Stimulated activated naive CD8-positive, alpha-beta T cell treated with anti-CD3 and anti-CD28 coated beads, Interleukin-15, amount 100 ng/mL, for 72 hours (primary cell): ENCODE measurements around the gene RASGRP3.
"Not testable (repeated sequence)": the region's sequence is repeated elsewhere in the genome, so short reads cannot be mapped to it uniquely, and the experiment has no call there.

Source experiments
- ATAC-seq: fragments of 150-1000 bp; cut with Tn5 transposase; 2 replicates; pipeline ENCODE4 v1.10.0; 2021; ENCODE audit warnings: mild to moderate bottlenecking, moderate library complexity
- DNase-seq, 2 donors: peaks; one replicate each; pipeline ENCODE4 v3.0.0; 2021 to 2022
- H3K27ac Mint-ChIP-seq, 2 donors: one replicate each; pipeline ENCODE4 v1.8.0; 2022; ENCODE audit warnings: mild to moderate bottlenecking in 2 of 2, mixed read lengths in 2 of 2, moderate library complexity in 2 of 2
- H3K27me3 Mint-ChIP-seq: one replicate; pipeline ENCODE4 v1.8.0; 2022; ENCODE audit warnings: mixed read lengths
- H3K4me1 Mint-ChIP-seq: one replicate; pipeline ENCODE4 v1.8.0; 2022; ENCODE audit warnings: mild to moderate bottlenecking, mixed read lengths
- H3K4me3 Mint-ChIP-seq, 2 donors: one replicate each; pipeline ENCODE4 v1.8.0; 2022; ENCODE audit warnings: mild to moderate bottlenecking in 2 of 2, mixed read lengths in 2 of 2, moderate library complexity in 1 of 2
- H3K9me3 Mint-ChIP-seq, 2 donors: one replicate each; pipeline ENCODE4 v1.8.0; 2022; ENCODE audit warnings: mixed read lengths in 2 of 2

RASGRP3 gene, protein sequence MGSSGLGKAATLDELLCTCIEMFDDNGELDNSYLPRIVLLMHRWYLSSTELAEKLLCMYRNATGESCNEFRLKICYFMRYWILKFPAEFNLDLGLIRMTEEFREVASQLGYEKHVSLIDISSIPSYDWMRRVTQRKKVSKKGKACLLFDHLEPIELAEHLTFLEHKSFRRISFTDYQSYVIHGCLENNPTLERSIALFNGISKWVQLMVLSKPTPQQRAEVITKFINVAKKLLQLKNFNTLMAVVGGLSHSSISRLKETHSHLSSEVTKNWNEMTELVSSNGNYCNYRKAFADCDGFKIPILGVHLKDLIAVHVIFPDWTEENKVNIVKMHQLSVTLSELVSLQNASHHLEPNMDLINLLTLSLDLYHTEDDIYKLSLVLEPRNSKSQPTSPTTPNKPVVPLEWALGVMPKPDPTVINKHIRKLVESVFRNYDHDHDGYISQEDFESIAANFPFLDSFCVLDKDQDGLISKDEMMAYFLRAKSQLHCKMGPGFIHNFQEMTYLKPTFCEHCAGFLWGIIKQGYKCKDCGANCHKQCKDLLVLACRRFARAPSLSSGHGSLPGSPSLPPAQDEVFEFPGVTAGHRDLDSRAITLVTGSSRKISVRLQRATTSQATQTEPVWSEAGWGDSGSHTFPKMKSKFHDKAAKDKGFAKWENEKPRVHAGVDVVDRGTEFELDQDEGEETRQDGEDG

DNA sequence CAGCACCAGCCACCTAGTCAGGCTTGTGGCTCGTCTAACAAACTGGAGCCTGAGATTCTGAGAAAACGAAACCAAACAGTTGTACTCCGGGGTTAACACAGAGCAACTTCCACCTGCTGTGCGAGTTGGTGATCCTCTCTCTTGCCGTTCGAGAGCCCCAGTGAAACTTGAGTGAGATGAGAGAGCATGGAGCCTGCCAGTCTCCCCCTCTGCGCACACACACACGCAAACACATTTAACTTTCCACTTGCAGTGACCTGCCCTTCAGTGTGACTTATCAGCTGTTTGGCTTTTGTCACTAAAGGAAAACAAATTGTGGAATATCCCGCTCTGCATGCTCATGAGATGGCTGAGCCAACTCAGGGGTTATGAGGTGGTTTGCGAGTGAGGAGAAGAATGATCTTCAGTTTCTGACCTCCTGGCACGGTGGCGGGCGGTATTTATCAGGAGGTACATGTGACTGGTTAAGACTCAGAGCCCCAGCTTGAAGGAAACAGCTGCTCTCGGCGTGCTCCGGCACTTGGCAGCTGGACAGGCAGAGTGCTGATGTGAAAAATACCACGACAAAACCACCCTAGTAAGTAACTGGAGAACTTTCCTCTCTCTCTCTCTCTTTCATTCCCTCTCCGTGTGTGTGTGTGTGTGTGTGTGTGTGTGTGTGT is at the start of gene RASGRP3:
Gene RASGRP3, plus strand, starts transcription at position 519 of the 662 bp plus-strand sequence. CDS start 38,488 bp downstream, outside the sequence.
- peak within 1 kb of the TSS; percentile 86 to 91 for H3K4me3 Mint-ChIP-seq
- DNase-seq (peak; percentile 72 to 76), ATAC-seq (peak; percentile 83)
- H3K27me3 Mint-ChIP-seq = no peaks in the 10 kb centered on the region
- H3K4me1 Mint-ChIP-seq = peaks cover 38% of the 10 kb centered on the region
- H3K27ac Mint-ChIP-seq = peak within 1 kb of the TSS; percentile 98 to 99
- H3K9me3 Mint-ChIP-seq = no peaks in the 10 kb centered on the region

DNA sequence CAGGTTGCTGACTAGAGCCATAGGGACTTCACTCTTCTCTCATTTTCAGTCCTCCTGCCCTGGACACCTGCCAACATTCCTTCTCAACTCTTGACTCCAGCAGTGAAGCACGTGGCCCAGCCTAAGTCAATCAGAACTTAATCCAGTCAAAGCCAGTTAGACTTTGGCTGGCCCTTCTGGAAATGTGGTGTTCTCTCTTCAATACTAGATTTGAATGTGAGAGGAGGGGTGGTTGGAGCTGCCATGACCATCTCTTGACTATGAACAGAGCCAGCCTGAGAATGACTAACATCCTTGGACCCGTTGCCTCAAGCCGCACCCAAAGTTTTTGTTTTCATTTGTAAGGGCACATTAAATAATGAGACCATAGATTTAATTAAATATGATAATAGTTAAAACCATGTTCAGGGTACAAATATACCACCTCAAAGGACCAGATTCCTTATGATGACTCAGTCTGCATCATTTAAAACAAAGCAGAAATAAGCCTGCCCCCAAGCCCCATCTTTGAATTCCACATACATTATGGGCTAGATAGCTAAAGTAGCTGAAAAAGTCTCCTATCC is 49.7 kb upstream of the RASGRP3 start:
- no peak overlapping the region for H3K4me3 Mint-ChIP-seq
- ATAC-seq (no peak), DNase-seq (no peak)
- peaks cover 9% of the 10 kb centered on the region for H3K27me3 Mint-ChIP-seq
- no peak overlapping the region for H3K27ac Mint-ChIP-seq
- peaks cover 0 to 4% of the 10 kb centered on the region in 2 donors for H3K9me3 Mint-ChIP-seq
- H3K4me1 Mint-ChIP-seq = no peaks in the 10 kb centered on the region

DNA sequence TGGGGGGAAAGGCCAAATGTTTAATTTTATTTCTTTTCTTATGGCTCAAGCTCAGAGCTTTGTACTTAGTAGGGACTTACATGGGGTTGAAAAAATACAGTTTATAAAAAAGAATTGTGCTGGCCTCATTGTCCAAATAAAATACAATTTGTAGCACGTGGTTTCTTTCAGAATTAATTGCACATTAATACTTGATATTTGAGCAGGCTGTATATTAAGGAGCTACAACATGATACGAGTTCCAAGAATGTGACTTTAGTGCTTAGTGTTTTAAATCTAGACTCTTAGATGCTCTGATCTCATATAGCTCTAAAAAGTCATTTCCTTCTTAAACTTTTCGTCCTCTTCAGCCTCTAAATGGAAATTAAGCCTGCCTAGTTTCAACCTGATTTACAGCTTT is 46.4 kb upstream of the RASGRP3 start:
- Mint-ChIP-seq H3K4me3 (no peak overlapping the region), H3K9me3 (peaks cover 0 to 4% of the 10 kb centered on the region in 2 donors), H3K27me3 (peaks cover 28% of the 10 kb centered on the region), H3K4me1 (no peaks in the 10 kb centered on the region), H3K27ac (no peak overlapping the region)
- DNase-seq (no peak), ATAC-seq (no peak)

DNA sequence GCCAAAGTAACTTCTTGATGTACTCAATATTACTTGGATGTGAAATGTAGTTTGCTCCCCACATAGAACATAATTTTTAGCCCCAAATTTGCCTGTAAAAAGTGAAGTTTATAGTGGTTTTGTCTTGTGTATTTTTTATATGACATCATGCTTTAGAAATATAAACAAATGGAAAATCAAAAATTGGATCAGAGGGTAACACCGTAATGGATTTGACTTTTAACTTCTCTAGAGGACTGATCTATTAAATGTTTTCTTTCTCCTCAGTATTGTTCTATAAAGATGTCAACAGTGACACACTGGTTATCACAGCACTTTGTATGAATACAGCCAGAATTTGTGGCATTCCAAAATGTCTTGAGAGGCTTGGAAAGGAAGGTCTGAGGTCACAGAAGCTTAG is 45.6 kb upstream of the RASGRP3 start:
- Mint-ChIP-seq H3K4me1 (no peaks in the 10 kb centered on the region), H3K9me3 (peaks cover 0 to 4% of the 10 kb centered on the region in 2 donors), H3K27me3 (peaks cover 28% of the 10 kb centered on the region), H3K27ac (no peak overlapping the region), H3K4me3 (no peak overlapping the region)
- no peak for DNase-seq
- no peak for ATAC-seq

DNA sequence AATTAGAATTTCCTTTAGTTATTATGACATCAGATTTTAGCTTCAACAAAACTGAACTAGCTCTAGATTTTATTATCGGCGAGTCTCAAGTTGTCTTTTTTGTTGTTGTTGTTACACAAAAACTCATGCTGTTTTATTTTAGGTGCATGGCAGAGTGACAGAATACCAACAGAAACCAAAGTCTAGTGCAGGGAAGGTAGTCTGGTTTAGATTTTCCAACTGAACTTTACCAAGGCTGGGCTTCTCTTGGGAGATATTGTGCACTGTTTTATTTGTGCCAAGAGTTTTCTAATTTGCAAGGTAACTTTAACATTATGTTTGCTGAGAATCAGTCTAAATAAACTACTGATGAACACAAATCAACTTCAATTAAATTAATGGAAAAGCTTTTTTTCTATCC is 43.6 kb upstream of the RASGRP3 start:
- H3K9me3 Mint-ChIP-seq = peaks cover 0 to 4% of the 10 kb centered on the region in 2 donors
- H3K27me3 Mint-ChIP-seq = peaks cover 28% of the 10 kb centered on the region
- H3K4me1 Mint-ChIP-seq = no peaks in the 10 kb centered on the region
- H3K4me3 Mint-ChIP-seq = no peak overlapping the region
- ATAC-seq = no peak
- DNase-seq = no peak
- no peak overlapping the region for H3K27ac Mint-ChIP-seq

DNA sequence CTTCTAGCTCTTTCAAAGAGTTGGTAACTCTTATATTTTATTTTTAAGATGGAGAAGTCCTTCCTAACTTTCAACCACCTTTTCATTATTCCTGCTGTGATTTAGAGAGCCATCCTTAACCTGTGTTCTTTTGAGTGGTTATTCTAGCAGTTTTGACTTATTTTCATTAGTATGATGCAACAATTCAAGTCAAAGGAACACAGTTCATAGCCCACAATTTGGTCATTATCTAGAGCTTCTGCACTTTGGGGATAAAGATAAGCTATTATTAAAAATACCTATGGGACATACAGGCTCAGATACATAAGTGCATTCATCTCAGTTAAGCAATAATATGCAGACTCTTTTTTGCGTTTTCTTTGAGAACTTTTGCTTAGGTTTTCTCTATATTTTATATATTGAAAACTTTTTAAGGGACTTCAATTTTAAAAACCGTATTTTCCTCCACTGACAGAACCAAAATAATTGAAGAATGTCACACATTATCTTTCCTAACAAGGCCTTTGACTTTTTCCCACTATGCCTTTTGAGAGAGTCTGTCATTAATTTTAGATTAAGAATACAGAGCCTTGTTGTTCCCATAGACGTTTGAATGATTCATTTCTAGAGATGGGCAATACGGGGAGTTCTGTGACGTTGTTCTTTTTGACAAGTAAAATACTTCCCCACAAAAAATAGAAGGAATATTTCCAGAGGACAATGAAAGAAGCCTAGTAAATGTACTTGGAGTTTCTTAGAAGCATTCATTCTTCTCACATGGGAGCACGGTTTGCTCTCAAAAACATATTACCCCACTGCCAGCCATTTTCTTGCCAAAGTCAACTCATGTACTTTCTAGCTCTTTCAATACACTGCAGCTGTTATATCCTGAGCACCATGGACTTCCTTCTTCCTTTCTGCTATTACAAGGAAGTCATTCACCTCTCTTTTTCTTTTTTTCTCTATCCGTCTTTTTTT is 42.9 kb upstream of the RASGRP3 start:
- Mint-ChIP-seq H3K4me1 (no peaks in the 10 kb centered on the region), H3K27ac (no peak overlapping the region), H3K9me3 (no peaks in the 10 kb centered on the region), H3K4me3 (no peak overlapping the region), H3K27me3 (peaks cover 28% of the 10 kb centered on the region)
- DNase-seq = no peak
- no peak for ATAC-seq

DNA sequence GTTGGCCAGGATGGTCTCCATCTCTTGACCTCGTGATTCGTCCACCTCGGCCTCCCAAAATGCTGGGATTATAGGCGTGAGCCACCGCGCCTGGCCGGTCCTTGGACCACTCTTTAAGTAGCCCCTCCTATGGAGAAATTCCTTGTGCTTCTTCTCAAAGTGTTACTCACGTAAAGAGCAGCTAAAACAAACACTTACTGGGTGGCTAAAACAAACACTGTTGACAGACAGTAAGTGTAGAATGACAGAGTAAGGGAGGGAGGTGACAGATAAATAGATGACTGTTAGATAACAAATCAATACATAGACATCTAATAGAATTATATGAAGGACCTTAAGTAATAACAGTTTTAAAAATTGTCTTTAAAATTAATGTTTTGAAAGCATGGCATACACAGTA is 40.9 kb upstream of the RASGRP3 start:
- ATAC-seq (no peak), DNase-seq (no peak)
- peaks cover 28% of the 10 kb centered on the region for H3K27me3 Mint-ChIP-seq
- no peak overlapping the region for H3K27ac Mint-ChIP-seq
- H3K9me3 Mint-ChIP-seq = no peaks in the 10 kb centered on the region
- no peaks in the 10 kb centered on the region for H3K4me1 Mint-ChIP-seq
- no peak overlapping the region for H3K4me3 Mint-ChIP-seq

DNA sequence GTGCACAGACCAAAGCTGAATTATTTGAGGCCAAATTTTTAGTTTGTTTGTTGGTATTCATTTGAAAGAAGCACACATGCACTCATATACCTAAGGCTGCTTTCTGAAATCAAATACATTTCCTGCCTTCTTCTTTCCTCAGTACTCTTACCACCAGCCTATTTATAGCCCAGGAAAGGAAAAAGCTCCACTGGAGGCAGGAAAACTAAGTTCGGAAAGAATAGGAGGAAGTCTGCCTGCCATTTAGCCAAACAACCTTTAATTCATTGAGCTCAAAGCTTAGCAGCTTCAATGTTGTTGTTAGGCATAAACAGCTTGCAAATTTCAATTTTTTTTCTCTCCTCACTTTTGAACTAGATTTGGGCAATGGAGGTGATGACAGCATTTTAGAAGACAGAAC is 40.4 kb upstream of the RASGRP3 start:
- Mint-ChIP-seq H3K9me3 (no peaks in the 10 kb centered on the region), H3K27me3 (peaks cover 26% of the 10 kb centered on the region), H3K4me3 (no peak overlapping the region), H3K27ac (no peak overlapping the region), H3K4me1 (no peaks in the 10 kb centered on the region)
- no peak for ATAC-seq
- DNase-seq = no peak

DNA sequence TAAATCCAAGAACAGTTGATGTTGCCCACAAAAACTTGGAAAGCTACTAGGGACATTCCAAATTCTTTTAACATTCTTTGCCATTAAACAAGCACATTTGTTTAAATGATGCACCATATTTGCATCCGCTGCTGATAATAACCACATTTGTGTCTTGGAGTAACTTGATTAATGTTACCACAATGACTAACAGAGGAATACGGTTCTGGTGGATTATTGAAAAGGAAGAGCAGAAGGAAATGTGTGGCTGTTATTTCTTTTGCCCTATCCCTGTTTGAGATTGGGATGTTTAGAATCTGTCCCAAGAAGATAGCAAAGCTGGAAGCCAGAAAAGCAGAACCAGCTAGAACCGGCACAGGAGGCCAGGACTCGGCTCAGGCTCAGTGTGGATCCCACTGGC is 39.2 kb upstream of the RASGRP3 start:
- Mint-ChIP-seq H3K9me3 (no peaks in the 10 kb centered on the region), H3K4me1 (no peaks in the 10 kb centered on the region), H3K27me3 (peaks cover 17% of the 10 kb centered on the region), H3K4me3 (no peak overlapping the region), H3K27ac (no peak overlapping the region)
- ATAC-seq (no peak), DNase-seq (no peak)

DNA sequence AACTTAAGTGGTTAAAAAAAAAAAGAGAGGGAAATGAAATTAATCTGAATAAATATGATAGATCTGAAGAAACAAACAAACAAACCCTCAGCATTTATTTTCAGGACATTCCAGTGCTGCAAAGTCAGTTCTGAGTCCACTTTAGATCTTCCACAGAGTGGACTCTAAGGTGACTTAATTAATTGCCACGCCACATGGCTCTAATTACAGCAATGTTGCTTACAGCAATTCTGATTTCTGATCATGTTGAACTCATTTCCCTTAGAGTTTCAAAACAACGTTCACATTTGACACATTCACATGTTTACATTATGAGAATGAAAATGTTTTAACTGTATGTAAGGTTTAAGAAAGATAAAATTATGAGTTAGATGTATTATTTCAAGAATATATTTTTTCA is 38.6 kb upstream of the RASGRP3 start:
- DNase-seq = no peak
- H3K4me3 Mint-ChIP-seq = no peak overlapping the region
- H3K9me3 Mint-ChIP-seq = no peaks in the 10 kb centered on the region
- H3K4me1 Mint-ChIP-seq = no peaks in the 10 kb centered on the region
- H3K27me3 Mint-ChIP-seq = peaks cover 12% of the 10 kb centered on the region
- no peak overlapping the region for H3K27ac Mint-ChIP-seq
- ATAC-seq = no peak

DNA sequence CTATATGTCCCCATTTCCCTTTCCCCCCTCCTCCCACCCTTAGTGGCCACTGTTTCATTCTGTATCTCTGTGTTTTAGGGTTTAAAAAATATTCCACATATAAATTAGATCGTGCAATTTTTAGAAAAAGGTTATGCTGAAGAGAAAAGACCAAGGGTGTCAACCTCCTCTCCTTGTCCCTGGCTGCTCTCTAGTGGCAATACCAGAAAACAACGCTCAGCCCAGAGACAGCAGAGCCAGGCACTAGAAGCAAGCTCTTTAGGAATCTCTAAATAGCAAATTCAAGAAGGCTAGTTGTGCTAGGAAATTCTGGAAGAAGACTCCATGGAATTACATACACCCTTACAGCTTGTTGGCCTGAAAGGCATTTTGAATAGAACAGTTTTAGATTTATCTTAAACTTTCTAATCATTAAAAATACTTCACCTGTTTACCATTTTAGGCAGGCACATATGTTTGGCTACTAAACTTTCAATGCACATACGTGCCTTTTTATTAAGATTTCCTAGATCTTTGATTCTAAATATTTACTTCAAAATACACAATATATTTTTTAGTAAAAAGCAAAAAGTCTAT is 35.1 kb upstream of the RASGRP3 start:
- no peak overlapping the region for H3K4me3 Mint-ChIP-seq
- no peak overlapping the region for H3K27ac Mint-ChIP-seq
- no peaks in the 10 kb centered on the region for H3K9me3 Mint-ChIP-seq
- H3K4me1 Mint-ChIP-seq = no peaks in the 10 kb centered on the region
- DNase-seq (peak in 1 of 2 donors; percentile 17), ATAC-seq (no peak)
- H3K27me3 Mint-ChIP-seq = no peaks in the 10 kb centered on the region

DNA sequence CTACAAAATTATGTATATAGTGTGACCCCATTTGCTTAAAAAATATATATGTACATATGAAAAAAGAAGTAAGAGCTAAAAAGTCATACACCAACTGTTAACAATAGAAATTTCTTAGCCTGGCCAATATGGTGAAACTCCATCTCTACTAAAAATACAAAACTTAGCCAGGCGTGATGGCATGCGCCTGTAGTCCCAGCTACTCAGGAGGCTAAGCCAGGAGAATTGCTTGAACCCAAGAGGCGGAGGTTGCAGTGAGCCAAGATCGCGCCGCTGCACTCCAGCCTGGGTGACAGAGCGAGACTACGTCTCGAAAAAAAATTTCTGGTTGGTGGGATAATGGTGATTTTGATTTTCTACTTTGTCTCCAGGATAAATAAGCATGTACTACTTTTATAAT is 34.4 kb upstream of the RASGRP3 start:
- not testable (repeated sequence) for H3K9me3 Mint-ChIP-seq, H3K27me3 Mint-ChIP-seq, DNase-seq, H3K27ac Mint-ChIP-seq, H3K4me3 Mint-ChIP-seq, ATAC-seq, H3K4me1 Mint-ChIP-seq

DNA sequence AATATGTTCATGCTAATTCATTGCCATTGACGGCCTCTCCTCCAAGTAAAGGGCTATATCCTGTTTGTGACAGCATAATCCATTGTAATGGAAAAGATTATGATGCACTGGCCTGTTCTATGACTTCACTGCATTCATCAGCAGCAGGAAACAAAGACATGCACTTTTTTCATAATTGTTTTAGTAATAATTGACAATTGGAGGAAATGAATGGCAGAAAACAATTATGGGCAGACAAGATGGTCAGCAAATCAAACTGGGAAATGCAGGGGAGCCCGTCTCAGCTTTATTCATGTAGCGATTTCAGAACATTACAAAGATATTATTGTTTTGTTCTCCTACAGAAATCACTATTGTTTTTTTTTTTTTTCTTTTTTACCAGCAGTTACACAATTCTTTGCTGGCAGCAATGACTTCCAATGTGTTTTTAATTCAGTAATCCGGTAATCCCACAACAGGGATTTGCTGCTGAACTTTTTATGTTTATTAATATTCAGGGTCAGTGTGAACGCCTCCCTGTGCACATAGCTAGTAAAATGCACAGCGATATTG is 33.8 kb upstream of the RASGRP3 start:
- no peaks in the 10 kb centered on the region for H3K9me3 Mint-ChIP-seq

DNA sequence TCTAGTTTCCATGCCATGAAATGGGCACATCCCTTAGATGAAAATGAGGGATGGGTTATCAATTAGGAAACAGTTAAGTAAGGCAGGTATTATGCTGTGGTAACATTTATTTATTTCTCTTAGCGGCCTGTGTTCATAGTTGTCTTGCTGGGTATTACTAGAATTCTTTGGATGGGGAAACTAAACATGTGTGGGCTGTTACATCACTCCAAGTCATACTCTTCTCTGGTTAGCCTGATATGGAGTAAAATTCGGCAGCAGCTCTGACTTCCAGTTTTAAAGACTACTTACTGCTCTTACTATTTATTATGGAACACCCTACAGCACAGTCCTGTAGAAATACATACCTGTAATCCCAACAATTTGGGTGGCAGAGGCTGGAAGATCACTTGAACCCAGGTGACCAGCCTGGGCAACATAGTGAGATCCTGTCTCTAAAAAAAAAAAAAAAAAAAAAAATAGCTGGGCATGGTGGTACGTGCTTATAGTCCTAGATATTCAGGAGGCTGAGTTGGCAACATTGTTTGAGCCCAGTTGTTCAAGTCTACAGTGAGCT is 33.1 kb upstream of the RASGRP3 start:
- DNase-seq = no peak
- ATAC-seq = no peak
- no peak overlapping the region for H3K27ac Mint-ChIP-seq
- H3K4me3 Mint-ChIP-seq = no peak overlapping the region
- H3K9me3 Mint-ChIP-seq = no peaks in the 10 kb centered on the region
- H3K4me1 Mint-ChIP-seq = no peaks in the 10 kb centered on the region
- no peaks in the 10 kb centered on the region for H3K27me3 Mint-ChIP-seq

More for the DNA sequence above, 33.8 kb upstream of the RASGRP3 start:
- no peak overlapping the region for H3K27ac Mint-ChIP-seq
- no peak overlapping the region for H3K4me3 Mint-ChIP-seq
- no peak for DNase-seq
- ATAC-seq = no peak
- no peaks in the 10 kb centered on the region for H3K4me1 Mint-ChIP-seq
- no peaks in the 10 kb centered on the region for H3K27me3 Mint-ChIP-seq
